Muscle of leg (tissue), 11 donors: ENCODE measurements around the gene PTPRK. TPM values are rescaled to one million over a fixed set of nuclear protein-coding genes. Genes with fewer than 3 reads are reported as not detected.
A peak's percentile ranks its signal among the peaks of the same experiment; 100 is the strongest.

Source experiments
- DNase-seq: peaks from one replicate; pipeline ENCODE4 v3.0.0; 2013
- H3K27ac ChIP-seq: one replicate; pipeline ENCODE4 v1.5.1; 2013; ENCODE audit warnings: mild to moderate bottlenecking, low read length, control low read depth
- H3K27me3 ChIP-seq: one replicate; pipeline ENCODE4 v1.6.1; 2013; ENCODE audit warnings: low read length; ENCODE audit not compliant: control insufficient read depth, insufficient read depth
- H3K36me3 ChIP-seq: one replicate; pipeline ENCODE4 v1.6.1; 2013; ENCODE audit warnings: low read length; ENCODE audit not compliant: control insufficient read depth, insufficient read depth
- H3K4me1 ChIP-seq: one replicate; pipeline ENCODE4 v1.6.1; 2013; ENCODE audit warnings: low read length; ENCODE audit not compliant: control insufficient read depth, insufficient read depth
- H3K4me3 ChIP-seq: one replicate; pipeline ENCODE4 v1.5.1; 2013; ENCODE audit warnings: low read length, control low read depth
- H3K9me3 ChIP-seq: replicated peaks from 2 replicates; pipeline ENCODE4 v1.6.1; 2013; ENCODE audit warnings: low read depth, low read length; ENCODE audit not compliant: control insufficient read depth
- WGBS: methylation state at CpG from one replicate; pipeline ENCODE4 v1.1.5; 2013; ENCODE audit warnings: missing lambda C conversion rate; ENCODE audit not compliant: insufficient coverage; 5-methylcytosine and 5-hydroxymethylcytosine counted together
- polyA plus RNA-seq, 8 donors: library from polyadenylated mRNA; unstranded; fragments of 120-200 nt; gene quantifications; one replicate each; pipeline versions ENCODE4 v1.2.1 to v1.2.3, GENCODE V29; 2013; ENCODE audit warnings: inconsistent platforms in 1 of 8, low replicate concordance in 1 of 8; ENCODE audit not compliant: insufficient read length in 8 of 8, insufficient read depth in 1 of 8
- total RNA-seq: library from RNA; stranded (reverse); fragments of 120-200 nt; gene quantifications from one replicate; pipeline ENCODE4 v1.2.4, GENCODE V29; 2013

PTPRK gene
- total and polyA plus RNA-seq, 9 donors, result 14.4 to 21.8 (median 18.2) TPM

DNA sequence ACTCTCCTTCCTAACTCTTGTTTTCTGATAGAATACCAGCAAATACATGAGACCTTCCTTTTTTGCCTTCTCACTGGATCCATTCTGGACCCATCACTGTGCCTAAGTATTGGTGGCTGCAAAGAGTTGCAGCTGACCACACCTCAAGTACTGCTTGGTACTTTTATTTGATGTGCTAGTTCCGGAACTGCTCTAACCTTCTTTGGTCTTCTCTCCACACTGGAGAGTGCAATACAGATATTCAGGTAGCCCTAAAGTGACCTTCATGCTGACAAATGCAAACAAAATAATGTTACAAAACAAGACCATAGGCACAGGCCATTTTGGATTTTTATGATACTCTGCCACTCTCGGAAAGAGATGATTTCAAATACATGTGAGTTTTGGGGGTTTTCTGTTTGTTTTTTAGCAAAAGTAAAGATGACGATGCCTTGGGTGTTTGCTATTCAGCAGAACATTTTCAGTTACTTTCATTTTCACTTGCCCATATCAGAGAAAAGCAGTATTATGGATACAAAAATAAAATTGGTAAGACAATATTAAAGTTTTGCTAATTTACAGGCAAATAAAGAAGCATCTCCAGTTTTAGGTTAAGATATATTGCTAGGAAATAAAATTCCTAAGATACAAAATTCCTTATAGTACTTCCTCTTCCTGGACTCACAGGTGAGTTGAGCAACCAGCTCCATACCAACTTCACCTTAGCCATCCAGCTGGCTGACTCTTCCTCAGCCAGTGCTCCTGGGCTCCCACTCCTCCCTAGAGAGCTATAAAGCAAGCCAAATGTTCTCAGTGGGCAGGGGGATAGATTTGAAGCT lies 42.0 kb downstream of the PTPRK start:
- no peak overlapping the region for H3K4me3 ChIP-seq
- H3K4me1 ChIP-seq, result no peaks in the 10 kb centered on the region
- WGBS, result no CpG with 5 or more reads among the region's 3 CpGs

DNA sequence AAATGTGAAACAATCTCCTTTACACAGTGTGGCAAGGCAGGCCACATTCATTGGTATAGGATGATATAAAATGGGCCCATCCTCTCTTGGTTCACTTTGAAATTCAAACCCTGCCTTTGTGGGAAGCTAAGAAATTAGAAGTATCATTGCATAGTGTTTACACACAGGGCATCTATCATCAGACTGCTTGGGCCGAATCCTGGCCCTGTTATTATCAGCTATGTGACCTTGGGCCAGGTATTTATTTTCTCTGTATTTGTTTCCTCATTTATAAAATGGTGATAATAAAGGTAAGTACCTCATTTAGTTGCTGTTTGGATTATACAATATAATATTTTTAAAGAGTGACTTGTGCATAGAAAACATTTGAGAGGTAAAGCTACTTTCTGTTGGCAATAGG lies 45.5 kb downstream of the PTPRK start:
- Histone ChIP-seq H3K36me3 (no peaks in the 10 kb centered on the region), H3K4me3 (no peak overlapping the region), H3K4me1 (no peaks in the 10 kb centered on the region), H3K27ac (no peak overlapping the region), H3K9me3 (no peaks in the 10 kb centered on the region), H3K27me3 (no peaks in the 10 kb centered on the region)
- DNase-seq, result no peak
- no CpG with 5 or more reads among the region's 1 CpG for WGBS

More for the DNA sequence above, 42.0 kb downstream of the PTPRK start:
- no peaks in the 10 kb centered on the region for H3K27me3 ChIP-seq
- H3K9me3 ChIP-seq, result no peaks in the 10 kb centered on the region
- H3K36me3 ChIP-seq, result no peaks in the 10 kb centered on the region
- no peak for DNase-seq
- no peak overlapping the region for H3K27ac ChIP-seq

DNA sequence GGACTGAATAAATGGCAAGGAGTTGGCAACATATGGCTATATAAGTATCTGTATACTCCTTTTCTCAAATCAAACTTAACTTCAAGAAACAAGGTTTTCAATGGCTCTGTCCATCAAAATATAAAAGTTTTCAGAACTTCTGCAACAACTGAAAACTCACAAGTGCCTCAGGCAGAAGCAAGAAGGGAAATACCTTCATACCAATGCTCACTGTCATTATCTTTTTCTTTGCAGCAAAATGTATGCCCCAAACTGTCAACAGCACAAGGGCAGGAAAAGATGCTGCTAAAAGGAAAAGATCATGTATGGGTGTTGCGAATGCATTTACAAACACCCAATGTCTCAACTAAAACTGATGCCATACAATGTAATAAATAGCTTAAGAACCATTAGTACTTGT lies 45.9 kb downstream of the PTPRK start:
- Histone ChIP-seq H3K9me3 (no peaks in the 10 kb centered on the region), H3K4me3 (no peak overlapping the region), H3K27me3 (no peaks in the 10 kb centered on the region), H3K36me3 (no peaks in the 10 kb centered on the region), H3K27ac (no peak overlapping the region), H3K4me1 (no peaks in the 10 kb centered on the region)
- no CpG with 5 or more reads among the region's 1 CpG for WGBS
- no peak for DNase-seq

DNA sequence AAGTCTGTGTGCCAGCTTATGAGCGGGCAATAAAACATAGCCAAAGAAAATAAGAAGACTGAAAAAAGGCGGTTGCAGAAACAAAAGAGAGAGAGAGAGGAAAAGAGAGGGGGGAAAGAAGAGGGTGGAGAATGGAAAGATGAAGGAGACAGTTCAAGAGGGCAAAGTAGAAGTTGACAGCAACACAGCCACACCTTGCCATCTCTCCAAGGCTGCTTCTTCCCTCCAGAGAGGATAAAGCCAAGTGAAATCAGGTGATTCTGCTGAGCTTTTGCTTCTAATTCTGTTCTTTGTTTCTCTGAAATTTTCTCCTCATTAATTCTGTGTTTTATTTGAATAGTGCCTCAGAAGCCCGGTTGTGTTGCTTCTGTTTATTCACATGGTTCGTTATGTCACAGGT lies 48.5 kb downstream of the PTPRK start:
- Histone ChIP-seq H3K4me1 (no peaks in the 10 kb centered on the region), H3K9me3 (no peaks in the 10 kb centered on the region), H3K4me3 (no peak overlapping the region), H3K27ac (no peak overlapping the region), H3K27me3 (no peaks in the 10 kb centered on the region), H3K36me3 (no peaks in the 10 kb centered on the region)
- 94% methylated on average over 2 of the region's 4 CpGs for WGBS
- no peak for DNase-seq

DNA sequence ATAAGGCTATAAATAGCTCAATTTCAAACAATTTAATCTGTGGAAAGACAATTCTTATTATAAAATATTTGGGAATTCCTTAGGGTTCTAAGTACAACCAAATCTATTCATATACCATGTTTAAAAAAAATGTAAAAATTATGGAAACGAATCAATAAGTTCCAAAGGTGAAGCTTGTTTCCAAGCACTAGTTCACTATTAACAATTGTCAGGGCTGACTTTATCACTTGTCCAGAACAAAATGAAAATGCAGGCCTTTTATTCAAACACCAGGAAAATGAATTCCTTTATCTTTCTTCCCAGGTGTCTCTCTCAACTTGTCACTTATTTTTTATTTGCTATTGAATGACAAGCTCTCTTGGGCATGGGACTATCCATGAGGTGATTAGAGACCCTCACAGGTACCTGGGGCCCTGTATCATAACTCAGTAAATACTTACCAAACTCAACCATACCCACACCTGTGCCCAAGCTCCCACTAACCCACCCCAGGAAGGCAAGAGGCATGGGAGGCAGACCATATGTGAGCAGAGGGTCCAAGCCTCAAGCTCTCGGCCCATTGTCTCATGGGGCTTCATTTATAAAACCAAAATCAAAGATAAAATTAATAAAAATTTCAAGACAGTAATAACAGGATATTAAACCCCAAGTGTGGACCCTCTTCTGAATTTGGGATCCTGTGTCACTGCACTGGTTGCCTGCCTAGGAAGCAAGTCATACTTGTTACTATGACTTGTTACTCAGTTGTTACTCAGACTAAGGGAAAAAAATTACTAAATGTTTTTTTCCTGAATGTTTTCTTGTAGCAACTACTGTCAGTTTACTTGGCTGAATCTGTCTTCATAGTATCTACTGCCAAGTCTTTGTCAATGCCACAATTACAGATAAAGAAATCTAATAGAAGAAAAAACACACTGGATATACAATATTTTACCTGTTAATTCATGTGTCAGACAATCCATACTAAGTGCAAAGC lies 54.7 kb downstream of the PTPRK start:
- DNase-seq, result no peak
- Histone ChIP-seq H3K27me3 (no peaks in the 10 kb centered on the region), H3K4me3 (no peak overlapping the region), H3K36me3 (no peaks in the 10 kb centered on the region), H3K9me3 (no peaks in the 10 kb centered on the region), H3K27ac (no peak overlapping the region), H3K4me1 (no peaks in the 10 kb centered on the region)
- WGBS, result no CpG with 5 or more reads among the region's 2 CpGs

DNA sequence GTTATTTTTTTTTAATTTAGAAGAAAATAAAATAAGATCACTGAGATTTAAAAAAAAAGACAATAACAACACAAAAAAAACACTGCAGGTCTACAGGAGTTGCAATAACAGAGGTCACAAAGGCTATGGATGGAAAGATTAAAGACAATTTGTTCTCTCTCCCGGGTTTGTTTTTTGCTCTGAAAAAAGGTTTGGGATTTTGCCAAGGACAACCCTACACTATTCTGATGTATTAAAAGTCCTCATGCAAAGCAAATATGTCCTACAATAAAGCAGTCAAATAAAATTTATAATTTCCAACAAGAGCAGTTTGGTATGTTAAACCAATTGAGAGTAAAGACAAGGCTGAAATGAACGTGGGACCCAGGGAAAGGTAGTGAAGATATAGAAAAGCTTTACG lies 55.6 kb downstream of the PTPRK start:
- no peaks in the 10 kb centered on the region for H3K27me3 ChIP-seq
- DNase-seq, result peak; percentile 12
- no peaks in the 10 kb centered on the region for H3K4me1 ChIP-seq
- no peaks in the 10 kb centered on the region for H3K9me3 ChIP-seq
- no peak overlapping the region for H3K4me3 ChIP-seq
- no peak overlapping the region for H3K27ac ChIP-seq
- no CpG with 5 or more reads among the region's 3 CpGs for WGBS
- H3K36me3 ChIP-seq, result no peaks in the 10 kb centered on the region

DNA sequence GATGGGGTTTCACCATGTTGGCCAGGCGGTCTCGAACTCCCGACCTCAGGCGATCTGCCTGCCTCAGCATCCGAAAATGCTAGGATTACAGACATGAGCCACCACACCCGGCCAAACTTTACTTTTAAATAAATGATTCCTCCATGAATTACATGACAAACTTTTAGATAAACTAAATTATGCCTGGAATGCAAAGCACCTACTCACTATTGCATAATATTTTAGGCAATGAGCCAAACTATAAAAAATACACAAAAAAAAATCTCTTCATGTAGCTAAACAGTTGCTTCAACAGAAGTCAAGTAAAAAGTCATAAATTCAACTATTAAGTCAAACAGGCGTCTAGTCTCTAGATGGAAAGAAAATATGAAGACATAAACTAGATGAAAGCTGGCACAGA lies 56.5 kb downstream of the PTPRK start:
- no peak overlapping the region for H3K4me3 ChIP-seq
- WGBS, result no CpG with 5 or more reads among the region's 7 CpGs
- no peak overlapping the region for H3K27ac ChIP-seq
- no peaks in the 10 kb centered on the region for H3K9me3 ChIP-seq
- DNase-seq, result no peak
- no peaks in the 10 kb centered on the region for H3K27me3 ChIP-seq
- no peaks in the 10 kb centered on the region for H3K4me1 ChIP-seq
- no peaks in the 10 kb centered on the region for H3K36me3 ChIP-seq

DNA sequence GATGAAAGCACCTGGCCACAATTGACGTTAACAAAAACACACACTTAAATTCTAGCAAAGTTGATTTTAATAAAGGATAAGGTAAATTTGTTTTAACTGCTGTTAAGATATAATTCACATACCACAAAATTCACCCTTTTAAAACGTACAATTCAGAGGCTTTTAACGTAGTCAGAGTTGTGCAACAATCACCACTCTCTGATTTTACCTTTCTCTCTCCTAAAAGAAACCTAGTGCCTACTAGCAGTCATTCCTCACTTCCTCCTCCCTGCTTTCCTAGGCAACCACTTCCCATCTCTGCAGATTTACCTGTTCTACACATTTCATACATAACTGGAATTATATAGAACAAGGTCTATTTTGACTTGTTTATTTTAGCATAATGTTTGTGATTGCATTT lies 58.9 kb downstream of the PTPRK start:
- no peak overlapping the region for H3K4me3 ChIP-seq
- WGBS, result no CpG with 5 or more reads among the region's 3 CpGs
- no peak for DNase-seq
- no peak overlapping the region for H3K27ac ChIP-seq
- H3K27me3 ChIP-seq, result no peaks in the 10 kb centered on the region
- no peaks in the 10 kb centered on the region for H3K36me3 ChIP-seq
- H3K4me1 ChIP-seq, result no peaks in the 10 kb centered on the region
- no peaks in the 10 kb centered on the region for H3K9me3 ChIP-seq

DNA sequence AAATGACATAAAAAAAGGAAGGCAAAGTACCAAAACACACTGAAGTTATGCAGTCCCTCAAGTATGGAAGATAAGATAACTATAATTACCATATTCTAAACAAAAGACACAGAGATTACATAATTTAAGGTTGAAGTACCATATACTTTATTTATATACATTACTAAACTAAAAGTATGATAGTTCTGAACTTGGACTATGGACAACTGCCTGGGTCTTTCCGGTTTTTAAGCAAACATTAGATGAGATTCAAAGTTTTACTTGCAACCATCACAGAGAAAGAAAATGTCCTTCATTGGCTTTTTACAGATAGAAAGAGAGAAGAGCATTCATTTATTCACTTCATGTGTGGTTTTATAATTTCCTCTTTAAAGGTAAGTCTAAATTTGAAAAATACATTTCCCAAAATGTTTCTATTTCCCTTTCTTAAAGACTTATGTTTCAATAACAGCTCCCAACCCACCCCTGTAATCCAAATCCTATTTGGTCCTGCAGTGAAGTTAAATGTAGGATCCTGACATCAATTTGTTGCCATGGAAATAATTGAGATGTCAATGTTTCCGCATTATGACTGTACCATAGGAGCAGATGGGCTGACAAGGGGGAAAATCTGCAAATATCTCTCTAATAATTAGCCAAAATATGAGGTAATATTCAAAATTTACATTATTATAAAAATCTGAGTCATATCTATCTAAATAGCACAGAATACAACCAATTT lies 63.7 kb downstream of the PTPRK start:
- no peak overlapping the region for H3K4me3 ChIP-seq
- peak; percentile 49 for DNase-seq
- no peaks in the 10 kb centered on the region for H3K4me1 ChIP-seq
- no peaks in the 10 kb centered on the region for H3K27me3 ChIP-seq
- no peaks in the 10 kb centered on the region for H3K9me3 ChIP-seq
- no peaks in the 10 kb centered on the region for H3K36me3 ChIP-seq
- H3K27ac ChIP-seq, result no peak overlapping the region
- WGBS, result no CpG with 5 or more reads among the region's 2 CpGs

DNA sequence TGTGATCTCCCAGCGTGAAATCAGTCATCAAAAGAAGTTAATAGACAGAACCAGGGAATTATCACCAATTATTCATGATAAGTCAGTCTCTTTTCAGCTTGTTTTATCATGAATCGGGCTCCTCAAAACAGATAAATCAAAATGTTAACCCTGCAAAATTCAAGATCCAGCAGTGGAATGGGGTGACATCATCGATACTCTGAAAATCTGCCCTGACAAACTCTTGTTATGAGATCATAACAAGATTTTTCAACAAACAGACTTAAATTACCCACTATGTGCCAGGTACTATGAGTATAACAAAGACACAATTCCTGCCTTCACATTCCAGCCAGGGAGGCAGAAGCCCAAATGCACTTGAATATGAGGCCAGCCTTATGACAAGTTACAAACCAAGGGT lies 64.4 kb downstream of the PTPRK start:
- no peak for DNase-seq
- Histone ChIP-seq H3K36me3 (no peaks in the 10 kb centered on the region), H3K27ac (no peak overlapping the region), H3K4me3 (no peak overlapping the region), H3K27me3 (no peaks in the 10 kb centered on the region), H3K9me3 (no peaks in the 10 kb centered on the region), H3K4me1 (no peaks in the 10 kb centered on the region)
- 86% methylated on average over 1 of the region's 3 CpGs for WGBS
